Rectal smooth muscle tissue (tissue), 1 donor: Measurements from ENCODE around the gene GPATCH8.

ENCODE experiments used
- H3K27ac ChIP-seq: one replicate; pipeline ENCODE4 v1.7.0; 2013; ENCODE audit warnings: low read depth, low read length, inconsistent platforms
- H3K27me3 ChIP-seq: one replicate; pipeline ENCODE4 v1.7.0; 2013; ENCODE audit warnings: low read length; ENCODE audit not compliant: control insufficient read depth, insufficient read depth
- H3K36me3 ChIP-seq: one replicate; pipeline ENCODE4 v1.7.0; 2013; ENCODE audit warnings: low read length; ENCODE audit not compliant: control insufficient read depth, insufficient read depth
- H3K4me1 ChIP-seq: one replicate; pipeline ENCODE4 v1.7.0; 2013; ENCODE audit warnings: low read length; ENCODE audit not compliant: control insufficient read depth, insufficient read depth
- H3K4me3 ChIP-seq: one replicate; pipeline ENCODE4 v1.7.0; 2013; ENCODE audit warnings: low read length
- H3K9ac ChIP-seq: one replicate; pipeline ENCODE4 v1.7.0; 2013; ENCODE audit warnings: low read length

The GPATCH8 gene

DNA sequence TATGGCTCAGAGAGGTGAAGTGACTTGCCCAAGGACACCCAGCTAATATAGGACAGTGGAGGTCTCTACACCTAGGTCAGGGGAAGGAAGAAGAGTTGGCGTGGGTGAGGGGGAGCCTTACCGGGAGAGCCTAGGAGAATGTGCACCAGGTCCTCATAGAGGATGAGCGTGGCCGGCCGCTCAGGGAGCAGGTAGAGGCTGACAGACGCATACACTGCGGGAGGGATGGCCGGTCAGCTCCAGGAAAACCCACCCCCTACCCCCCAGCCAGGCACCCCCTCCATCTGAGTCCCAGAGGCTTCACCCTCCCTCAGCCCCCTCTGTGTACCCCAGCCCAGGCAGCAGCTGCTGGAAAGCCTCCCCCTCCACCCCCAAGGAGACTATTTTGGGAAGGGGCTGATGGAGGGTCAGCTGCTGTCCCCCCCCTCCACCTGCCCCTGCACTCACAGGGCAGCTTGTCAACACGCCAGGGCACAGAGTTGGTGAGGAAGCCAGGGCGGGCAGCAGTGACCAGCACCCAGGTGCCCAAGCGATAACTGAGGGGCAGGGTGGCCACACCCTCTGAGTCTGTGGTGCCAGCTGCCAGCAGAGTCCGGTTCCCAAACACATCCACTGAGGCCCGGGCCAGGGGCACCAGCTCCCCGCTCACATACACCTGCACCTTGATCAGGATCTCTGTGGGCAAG, 143.6 kb downstream of the GPATCH8 start:
- Histone ChIP-seq H3K27ac (no peak overlapping the region), H3K27me3 (peaks cover 5% of the 10 kb centered on the region), H3K9ac (no peak overlapping the region), H3K4me1 (no peaks in the 10 kb centered on the region), H3K4me3 (no peak overlapping the region), H3K36me3 (no peaks in the 10 kb centered on the region)

- H3K27me3 ChIP-seq = peaks cover 5% of the 10 kb centered on the region
- H3K9ac ChIP-seq = no peak overlapping the region
These were observed 144.2 kb downstream of the GPATCH8 start for GRCh38 chr17:44359006-44359405.

DNA sequence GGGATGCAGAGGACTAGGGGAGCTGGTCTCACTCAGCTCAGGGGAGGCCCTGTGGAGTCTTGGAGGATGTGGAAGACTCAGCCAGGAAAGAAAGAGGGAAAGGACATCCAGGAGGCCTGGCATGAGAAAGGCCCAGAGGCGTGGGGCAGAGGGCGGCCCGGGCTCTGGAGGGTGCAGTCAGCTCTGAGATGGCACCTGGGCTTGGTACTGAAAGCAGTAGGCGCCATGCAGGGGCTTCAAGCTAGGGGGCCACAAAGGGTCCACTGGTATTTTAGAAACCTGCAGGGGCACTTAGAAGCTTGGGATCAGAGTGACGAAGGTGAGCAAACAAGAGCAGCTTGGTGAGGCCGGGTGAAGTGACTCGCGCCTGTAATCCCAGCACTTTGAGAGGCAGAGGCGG, 145.1 kb downstream of the GPATCH8 start:
- no peaks in the 10 kb centered on the region for H3K4me1 ChIP-seq
- H3K27me3 ChIP-seq = peaks cover 3% of the 10 kb centered on the region
- H3K9ac ChIP-seq = no peak overlapping the region
- H3K4me3 ChIP-seq = no peak overlapping the region
- no peaks in the 10 kb centered on the region for H3K36me3 ChIP-seq
- H3K27ac ChIP-seq = no peak overlapping the region

More at GRCh38 chr17:44359006-44359405, 144.2 kb downstream of the GPATCH8 start:
- H3K27ac ChIP-seq = no peak overlapping the region
- no peaks in the 10 kb centered on the region for H3K36me3 ChIP-seq
- H3K4me1 ChIP-seq = no peaks in the 10 kb centered on the region
- H3K4me3 ChIP-seq = no peak overlapping the region

GRCh38 chr17:44356241-44356640, 147.0 kb downstream of the GPATCH8 start:
- Histone ChIP-seq H3K9ac (no peak overlapping the region), H3K27me3 (no peaks in the 10 kb centered on the region), H3K27ac (no peak overlapping the region), H3K36me3 (peaks cover 8% of the 10 kb centered on the region), H3K4me3 (no peak overlapping the region), H3K4me1 (no peaks in the 10 kb centered on the region)

DNA sequence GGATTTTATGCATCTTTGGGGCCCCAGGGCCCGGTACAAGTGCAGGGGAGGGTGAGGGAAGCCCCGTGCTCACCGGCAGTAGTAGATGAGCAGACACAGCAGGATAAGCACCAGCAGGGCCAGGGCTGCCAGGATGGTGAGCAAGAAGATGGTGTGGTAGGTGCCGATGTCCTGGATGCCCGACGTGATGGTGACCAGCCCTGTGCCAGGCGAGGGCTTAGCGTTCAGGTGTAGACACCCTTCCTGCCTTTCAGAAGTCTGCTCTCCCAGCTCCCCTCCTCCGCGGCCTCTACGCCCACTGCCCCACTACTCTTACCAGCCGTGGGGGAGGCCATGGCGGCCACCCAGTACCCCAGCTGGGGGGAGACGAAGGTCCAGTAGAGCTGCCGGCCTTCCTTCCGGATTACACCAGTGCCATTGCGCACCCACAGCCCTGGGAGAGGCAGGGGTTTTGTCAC, 147.5 kb downstream of the GPATCH8 start:
- no peaks in the 10 kb centered on the region for H3K4me1 ChIP-seq
- no peak overlapping the region for H3K9ac ChIP-seq
- no peak overlapping the region for H3K4me3 ChIP-seq
- H3K27me3 ChIP-seq = no peaks in the 10 kb centered on the region
- peaks cover 12% of the 10 kb centered on the region for H3K36me3 ChIP-seq
- no peak overlapping the region for H3K27ac ChIP-seq

DNA sequence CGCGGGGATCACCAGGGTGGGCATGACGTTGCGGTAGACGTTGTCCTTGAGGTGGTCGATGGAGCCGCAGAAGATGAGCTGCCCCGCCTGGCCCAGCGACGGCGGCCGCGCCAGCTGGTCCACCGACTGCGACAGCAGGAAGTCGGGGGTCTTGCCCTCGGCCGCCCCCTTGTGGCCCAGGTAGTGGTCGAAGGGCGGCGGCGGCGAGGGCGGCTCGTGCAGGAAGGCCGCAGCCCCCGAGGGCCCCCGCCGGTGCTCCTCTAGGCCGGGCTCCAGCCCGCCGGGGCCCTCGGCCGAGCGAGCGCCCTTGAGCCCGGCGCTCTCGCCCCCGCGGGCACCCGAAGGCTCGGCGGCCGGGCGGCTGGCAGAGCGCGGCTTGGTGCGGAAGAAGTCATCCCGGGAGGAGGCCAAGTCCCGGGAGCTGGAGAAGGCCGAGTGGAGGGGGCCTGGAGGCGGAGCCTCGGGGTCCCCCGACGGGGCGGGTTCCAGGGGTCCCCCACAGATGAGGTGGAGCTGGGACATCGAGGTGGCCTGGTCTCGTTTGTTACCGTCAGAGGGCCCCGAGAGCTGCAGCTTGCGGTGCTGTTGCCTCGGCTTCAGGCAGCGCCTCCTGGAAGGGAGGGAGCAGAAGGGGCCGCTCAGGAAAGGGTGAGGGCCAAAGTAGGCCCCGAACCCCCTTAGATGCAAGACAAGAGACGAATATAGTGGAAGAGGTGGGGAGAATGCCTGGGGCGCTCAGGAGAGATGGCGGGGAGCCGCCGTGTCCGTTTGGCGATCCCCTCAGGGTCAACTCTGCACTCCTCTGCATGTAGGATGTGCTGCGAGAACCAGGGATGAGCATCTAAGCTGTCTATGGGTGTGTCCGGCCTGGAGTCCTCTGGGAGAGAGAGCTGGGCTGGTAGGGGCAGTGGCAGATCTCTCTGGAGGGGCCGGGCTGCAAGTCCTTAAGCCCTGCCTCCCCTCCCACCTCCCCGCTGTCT, 148.3 kb downstream of the GPATCH8 start:
- Histone ChIP-seq H3K4me3 (no peak overlapping the region), H3K27me3 (no peaks in the 10 kb centered on the region), H3K36me3 (peaks cover 13% of the 10 kb centered on the region), H3K4me1 (no peaks in the 10 kb centered on the region), H3K9ac (no peak overlapping the region), H3K27ac (no peak overlapping the region)

DNA sequence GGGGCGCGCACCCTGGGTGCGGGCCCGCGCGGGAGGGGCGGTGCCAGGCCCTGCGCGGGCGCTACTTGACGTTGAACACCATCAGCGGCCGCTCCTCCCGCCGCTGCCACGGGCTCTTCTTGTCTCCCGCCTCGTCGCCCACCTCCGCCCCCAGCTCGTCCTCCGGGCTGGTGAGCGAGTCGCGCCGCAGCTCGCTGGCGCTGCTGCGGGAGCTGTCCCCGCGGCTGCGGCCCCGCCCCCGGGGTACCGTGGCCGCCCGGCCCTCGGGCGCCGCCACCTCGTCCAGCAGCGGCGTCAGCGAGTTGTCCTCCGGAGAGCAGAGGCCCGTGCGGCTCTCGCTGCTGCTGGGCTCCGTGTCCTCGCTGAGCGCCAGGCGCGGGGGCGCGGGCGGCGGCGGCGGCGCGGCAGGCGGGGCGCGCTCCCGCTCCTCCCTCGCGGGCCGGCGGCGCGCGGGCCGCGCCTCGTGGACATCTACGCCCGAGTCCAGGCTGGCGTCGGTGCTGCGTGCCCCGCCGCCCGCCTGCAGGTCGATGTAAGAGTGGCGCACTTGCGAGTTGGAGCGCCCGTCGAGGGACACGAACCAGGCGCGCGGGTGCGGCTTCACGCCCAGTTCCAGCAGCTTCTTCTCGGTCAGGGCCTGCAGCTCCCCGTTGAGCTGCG, 149.4 kb downstream of the GPATCH8 start:
- Histone ChIP-seq H3K27ac (no peak overlapping the region), H3K36me3 (peaks cover 17% of the 10 kb centered on the region), H3K4me1 (no peaks in the 10 kb centered on the region), H3K4me3 (peak overlapping the region; percentile 49), H3K9ac (no peak overlapping the region), H3K27me3 (no peaks in the 10 kb centered on the region)

DNA sequence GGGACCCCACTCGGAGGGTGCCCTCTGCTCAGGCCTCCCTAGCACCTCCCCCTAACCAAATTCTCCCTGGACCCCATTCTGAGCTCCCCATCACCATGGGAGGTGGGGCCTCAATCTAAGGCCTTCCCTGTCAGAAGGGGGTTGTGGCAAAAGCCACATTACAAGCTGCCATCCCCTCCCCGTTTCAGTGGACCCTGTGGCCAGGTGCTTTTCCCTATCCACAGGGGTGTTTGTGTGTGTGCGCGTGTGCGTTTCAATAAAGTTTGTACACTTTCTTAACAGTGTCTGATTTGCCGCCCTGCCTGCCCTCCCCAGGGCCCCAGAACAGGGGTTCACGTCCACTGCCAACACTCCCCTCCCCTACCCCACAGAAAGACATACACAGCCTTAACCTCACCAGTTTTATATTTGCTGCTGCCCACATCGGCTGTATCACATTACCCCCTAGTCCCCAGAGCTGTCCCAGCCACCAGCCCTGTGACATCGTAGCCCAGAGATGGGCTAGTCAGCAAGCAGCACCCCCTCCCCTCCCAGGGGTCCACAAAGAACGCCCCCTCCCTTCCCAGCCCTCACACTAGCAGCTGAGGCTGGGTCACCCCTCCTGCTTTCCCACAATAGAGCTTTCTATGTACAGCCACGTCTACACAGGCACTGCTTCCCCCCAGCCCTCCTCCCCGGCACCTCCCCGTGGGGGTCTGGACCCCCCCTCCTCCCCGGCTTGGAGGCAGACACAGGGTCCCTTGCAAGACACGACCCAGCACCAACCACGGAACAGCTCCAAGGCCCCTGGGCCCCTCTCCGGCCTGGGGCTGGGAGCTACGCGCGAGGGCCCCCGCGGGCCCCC, 150.2 kb downstream of the GPATCH8 start:
- H3K27ac ChIP-seq = no peak overlapping the region
- peak overlapping the region; percentile 49 for H3K4me3 ChIP-seq
- H3K4me1 ChIP-seq = no peaks in the 10 kb centered on the region
- no peaks in the 10 kb centered on the region for H3K27me3 ChIP-seq
- H3K9ac ChIP-seq = no peak overlapping the region
- H3K36me3 ChIP-seq = peaks cover 17% of the 10 kb centered on the region

- no peak overlapping the region for H3K9ac ChIP-seq
- no peaks in the 10 kb centered on the region for H3K4me1 ChIP-seq
- H3K27me3 ChIP-seq = no peaks in the 10 kb centered on the region
- H3K4me3 ChIP-seq = no peak overlapping the region
- H3K36me3 ChIP-seq = peaks cover 17% of the 10 kb centered on the region
- H3K27ac ChIP-seq = no peak overlapping the region
These were observed 151.0 kb downstream of the GPATCH8 start for GRCh38 chr17:44351961-44352827.

GRCh38 chr17:44351464-44351863, 151.7 kb downstream of the GPATCH8 start:
- H3K27ac ChIP-seq = no peak overlapping the region
- H3K4me1 ChIP-seq = no peaks in the 10 kb centered on the region
- peaks cover 17% of the 10 kb centered on the region for H3K36me3 ChIP-seq
- no peak overlapping the region for H3K9ac ChIP-seq
- H3K4me3 ChIP-seq = no peak overlapping the region
- H3K27me3 ChIP-seq = no peaks in the 10 kb centered on the region

DNA sequence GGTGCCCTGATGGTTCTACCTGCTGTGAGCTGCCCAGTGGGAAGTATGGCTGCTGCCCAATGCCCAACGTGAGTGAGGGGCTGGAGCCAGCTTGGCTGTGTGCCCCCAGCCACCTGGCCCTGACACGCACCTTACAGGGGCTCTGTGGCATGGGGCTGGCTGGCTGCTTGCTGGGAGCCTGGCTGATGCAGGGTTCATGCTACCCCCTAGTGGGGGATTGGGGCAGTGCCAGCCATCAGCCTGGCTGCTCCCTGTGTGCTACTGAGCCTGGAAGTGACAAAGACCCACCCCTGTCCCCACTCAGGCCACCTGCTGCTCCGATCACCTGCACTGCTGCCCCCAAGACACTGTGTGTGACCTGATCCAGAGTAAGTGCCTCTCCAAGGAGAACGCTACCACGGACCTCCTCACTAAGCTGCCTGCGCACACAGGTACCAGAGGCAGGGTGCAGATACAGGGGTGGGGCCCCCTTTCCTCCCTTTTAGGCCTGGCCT, 152.4 kb downstream of the GPATCH8 start:
- H3K36me3 ChIP-seq = peaks cover 17% of the 10 kb centered on the region
- no peak overlapping the region for H3K27ac ChIP-seq

More for the DNA sequence above, 152.4 kb downstream of the GPATCH8 start:
- H3K27me3 ChIP-seq = no peaks in the 10 kb centered on the region
- no peak overlapping the region for H3K9ac ChIP-seq
- no peak overlapping the region for H3K4me3 ChIP-seq
- H3K4me1 ChIP-seq = no peaks in the 10 kb centered on the region
